ENCODE results near the gene PYGM.
A peak's percentile ranks its signal among the peaks of the same experiment; 100 is the strongest.

The PYGM gene

GRCh38 chr11:64770120-64770519 lies 10.3 kb upstream of the PYGM start:
- H3K27ac ChIP-seq (replicated peaks; ENCODE audit: low read length) = no peak overlapping the region
- H3K18ac ChIP-seq (ENCODE audit: low read length) = no peak overlapping the region
- no peak overlapping the region for H3K4me2 ChIP-seq (ENCODE audit: insufficient read depth, low read length, poor library complexity, severe bottlenecking)
- peaks cover 74 to 99% of the 10 kb centered on the region in 2 donors for H3K36me3 ChIP-seq (replicated peaks in 1 of 2; ENCODE audit: control insufficient read depth in 2 of 2, insufficient read depth in 2 of 2, low read length in 2 of 2)
- H4K91ac ChIP-seq (ENCODE audit: low read depth, low read length, poor library complexity) = no peak overlapping the region
- H2BK120ac ChIP-seq (ENCODE audit: low read depth, low read length) = no peak overlapping the region
- no peak overlapping the region for H3K14ac ChIP-seq (ENCODE audit: low read length)
- H2AFZ ChIP-seq (ENCODE audit: low read length) = no peak overlapping the region
- no peak overlapping the region for H2BK5ac ChIP-seq (ENCODE audit: low read length)
- H3K23ac ChIP-seq (ENCODE audit: low read depth, low read length, poor library complexity) = no peak overlapping the region
- H2AK5ac ChIP-seq (ENCODE audit: low read depth, low read length) = no peak overlapping the region
- H2BK15ac ChIP-seq (ENCODE audit: low read length) = no peak overlapping the region
- no peak overlapping the region for H3K9ac ChIP-seq (ENCODE audit: low read depth, low read length, poor library complexity)
- peaks cover 17% of the 10 kb centered on the region for H3K79me1 ChIP-seq (ENCODE audit: low read depth, low read length)
- H2BK12ac ChIP-seq (ENCODE audit: low read length) = no peak overlapping the region
- no CpG with 5 or more reads among the region's 12 CpGs for WGBS, 2 donors (ENCODE audit: extremely low coverage in 2 of 2, insufficient read length in 2 of 2, insufficient replicate concordance in 1 of 2)
- H3K27me3 ChIP-seq (ENCODE audit: control insufficient read depth in 3 of 3, insufficient read depth in 3 of 3, low read depth in 1 of 3, low read length in 3 of 3) = no peaks in the 10 kb centered on the region
- no peak overlapping the region for H3K4ac ChIP-seq (ENCODE audit: low read length)
- no peak for DNase-seq (ENCODE audit: low spot score)
- H3K4me3 ChIP-seq (ENCODE audit: low read length in 2 of 2) = no peak overlapping the region
- H3K9me3 ChIP-seq (replicated peaks in 1 of 2; ENCODE audit: control insufficient read depth in 2 of 2, insufficient read depth in 1 of 2, low read depth in 1 of 2, low read length in 2 of 2) = no peaks in the 10 kb centered on the region
- H4K8ac ChIP-seq (ENCODE audit: low read depth, low read length) = no peak overlapping the region
- H3K4me1 ChIP-seq (ENCODE audit: control insufficient read depth in 2 of 2, insufficient read depth in 1 of 2, low read depth in 1 of 2, low read length in 2 of 2) = peaks cover 2 to 4% of the 10 kb centered on the region in 2 donors

GRCh38 chr11:64769283-64769682 lies 9.5 kb upstream of the PYGM start:
- no peaks in the 10 kb centered on the region for H3K27me3 ChIP-seq (ENCODE audit: control insufficient read depth in 3 of 3, insufficient read depth in 3 of 3, low read depth in 1 of 3, low read length in 3 of 3)
- peaks cover 16% of the 10 kb centered on the region for H3K79me1 ChIP-seq (ENCODE audit: low read depth, low read length)
- H3K4ac ChIP-seq (ENCODE audit: low read length) = no peak overlapping the region
- no peak overlapping the region for H4K91ac ChIP-seq (ENCODE audit: low read depth, low read length, poor library complexity)
- H2BK12ac ChIP-seq (ENCODE audit: low read length) = no peak overlapping the region
- no peak overlapping the region for H3K4me3 ChIP-seq (ENCODE audit: low read length in 2 of 2)
- no peak overlapping the region for H2BK15ac ChIP-seq (ENCODE audit: low read length)
- H3K4me1 ChIP-seq (ENCODE audit: control insufficient read depth in 2 of 2, insufficient read depth in 1 of 2, low read depth in 1 of 2, low read length in 2 of 2) = peaks cover 8 to 11% of the 10 kb centered on the region in 2 donors
- WGBS, 2 donors (ENCODE audit: extremely low coverage in 2 of 2, insufficient read length in 2 of 2, insufficient replicate concordance in 1 of 2) = no CpG with 5 or more reads among the region's 6 CpGs
- no peak overlapping the region for H3K4me2 ChIP-seq (ENCODE audit: insufficient read depth, low read length, poor library complexity, severe bottlenecking)
- no peak for DNase-seq (ENCODE audit: low spot score)
- H2AK5ac ChIP-seq (ENCODE audit: low read depth, low read length) = no peak overlapping the region
- H3K18ac ChIP-seq (ENCODE audit: low read length) = no peak overlapping the region
- H3K36me3 ChIP-seq (replicated peaks in 1 of 2; ENCODE audit: control insufficient read depth in 2 of 2, insufficient read depth in 2 of 2, low read length in 2 of 2) = peaks cover 74 to 99% of the 10 kb centered on the region in 2 donors
- no peak overlapping the region for H2BK5ac ChIP-seq (ENCODE audit: low read length)
- H3K14ac ChIP-seq (ENCODE audit: low read length) = no peak overlapping the region
- no peak overlapping the region for H2BK120ac ChIP-seq (ENCODE audit: low read depth, low read length)
- no peak overlapping the region for H3K9ac ChIP-seq (ENCODE audit: low read depth, low read length, poor library complexity)
- no peak overlapping the region for H4K8ac ChIP-seq (ENCODE audit: low read depth, low read length)
- no peak overlapping the region for H3K27ac ChIP-seq (replicated peaks; ENCODE audit: low read length)
- H2AFZ ChIP-seq (ENCODE audit: low read length) = no peak overlapping the region
- no peaks in the 10 kb centered on the region for H3K9me3 ChIP-seq (replicated peaks in 1 of 2; ENCODE audit: control insufficient read depth in 2 of 2, insufficient read depth in 1 of 2, low read depth in 1 of 2, low read length in 2 of 2)
- H3K23ac ChIP-seq (ENCODE audit: low read depth, low read length, poor library complexity) = no peak overlapping the region

GRCh38 chr11:64768300-64768694 lies 8.5 kb upstream of the PYGM start:
- no peaks in the 10 kb centered on the region for H3K9me3 ChIP-seq (replicated peaks in 1 of 2; ENCODE audit: control insufficient read depth in 2 of 2, insufficient read depth in 1 of 2, low read depth in 1 of 2, low read length in 2 of 2)
- no peak overlapping the region for H2BK5ac ChIP-seq (ENCODE audit: low read length)
- H3K27ac ChIP-seq (replicated peaks; ENCODE audit: low read length) = no peak overlapping the region
- no peak overlapping the region for H3K14ac ChIP-seq (ENCODE audit: low read length)
- H2AK5ac ChIP-seq (ENCODE audit: low read depth, low read length) = no peak overlapping the region
- no peak overlapping the region for H2AFZ ChIP-seq (ENCODE audit: low read length)
- H3K4me3 ChIP-seq (ENCODE audit: low read length in 2 of 2) = no peak overlapping the region
- H3K18ac ChIP-seq (ENCODE audit: low read length) = no peak overlapping the region
- no peak overlapping the region for H3K4ac ChIP-seq (ENCODE audit: low read length)
- peaks cover 75 to 99% of the 10 kb centered on the region in 2 donors for H3K36me3 ChIP-seq (replicated peaks in 1 of 2; ENCODE audit: control insufficient read depth in 2 of 2, insufficient read depth in 2 of 2, low read length in 2 of 2)
- no peak overlapping the region for H4K8ac ChIP-seq (ENCODE audit: low read depth, low read length)
- no peak overlapping the region for H4K91ac ChIP-seq (ENCODE audit: low read depth, low read length, poor library complexity)
- no peak overlapping the region for H3K9ac ChIP-seq (ENCODE audit: low read depth, low read length, poor library complexity)
- H2BK12ac ChIP-seq (ENCODE audit: low read length) = no peak overlapping the region
- peaks cover 17% of the 10 kb centered on the region for H3K79me1 ChIP-seq (ENCODE audit: low read depth, low read length)
- no peak overlapping the region for H3K23ac ChIP-seq (ENCODE audit: low read depth, low read length, poor library complexity)
- H3K27me3 ChIP-seq (ENCODE audit: control insufficient read depth in 3 of 3, insufficient read depth in 3 of 3, low read depth in 1 of 3, low read length in 3 of 3) = no peaks in the 10 kb centered on the region
- no peak overlapping the region for H2BK15ac ChIP-seq (ENCODE audit: low read length)
- no peak for DNase-seq (ENCODE audit: low spot score)
- H3K4me1 ChIP-seq (ENCODE audit: control insufficient read depth in 2 of 2, insufficient read depth in 1 of 2, low read depth in 1 of 2, low read length in 2 of 2) = peaks cover 18 to 20% of the 10 kb centered on the region in 2 donors
- H2BK120ac ChIP-seq (ENCODE audit: low read depth, low read length) = no peak overlapping the region
- no CpG with 5 or more reads among the region's 6 CpGs for WGBS, 2 donors (ENCODE audit: extremely low coverage in 2 of 2, insufficient read length in 2 of 2, insufficient replicate concordance in 1 of 2)
- no peak overlapping the region for H3K4me2 ChIP-seq (ENCODE audit: insufficient read depth, low read length, poor library complexity, severe bottlenecking)

- no CpG with 5 or more reads among the region's 19 CpGs for WGBS, 2 donors (ENCODE audit: extremely low coverage in 2 of 2, insufficient read length in 2 of 2, insufficient replicate concordance in 1 of 2)
These were observed 7.8 kb upstream of the PYGM start for GRCh38 chr11:64767344-64768299.

More at GRCh38 chr11:64767344-64768299, 7.8 kb upstream of the PYGM start:
- H4K91ac ChIP-seq (ENCODE audit: low read depth, low read length, poor library complexity) = no peak overlapping the region
- no peak overlapping the region for H3K4ac ChIP-seq (ENCODE audit: low read length)
- H3K4me2 ChIP-seq (ENCODE audit: insufficient read depth, low read length, poor library complexity, severe bottlenecking) = no peak overlapping the region
- H2BK120ac ChIP-seq (ENCODE audit: low read depth, low read length) = no peak overlapping the region
- H3K27ac ChIP-seq (replicated peaks; ENCODE audit: low read length) = no peak overlapping the region
- H2BK15ac ChIP-seq (ENCODE audit: low read length) = no peak overlapping the region
- peaks cover 17% of the 10 kb centered on the region for H3K79me1 ChIP-seq (ENCODE audit: low read depth, low read length)
- no peak overlapping the region for H2AK5ac ChIP-seq (ENCODE audit: low read depth, low read length)
- no peak overlapping the region for H3K9ac ChIP-seq (ENCODE audit: low read depth, low read length, poor library complexity)
- no peak overlapping the region for H3K23ac ChIP-seq (ENCODE audit: low read depth, low read length, poor library complexity)
- H3K18ac ChIP-seq (ENCODE audit: low read length) = no peak overlapping the region
- H2BK12ac ChIP-seq (ENCODE audit: low read length) = no peak overlapping the region
- H3K4me3 ChIP-seq (ENCODE audit: low read length in 2 of 2) = no peak overlapping the region
- peaks cover 75 to 99% of the 10 kb centered on the region in 2 donors for H3K36me3 ChIP-seq (replicated peaks in 1 of 2; ENCODE audit: control insufficient read depth in 2 of 2, insufficient read depth in 2 of 2, low read length in 2 of 2)
- H3K4me1 ChIP-seq (ENCODE audit: control insufficient read depth in 2 of 2, insufficient read depth in 1 of 2, low read depth in 1 of 2, low read length in 2 of 2) = peaks cover 22 to 27% of the 10 kb centered on the region in 2 donors
- no peaks in the 10 kb centered on the region for H3K9me3 ChIP-seq (replicated peaks in 1 of 2; ENCODE audit: control insufficient read depth in 2 of 2, insufficient read depth in 1 of 2, low read depth in 1 of 2, low read length in 2 of 2)
- no peak overlapping the region for H4K8ac ChIP-seq (ENCODE audit: low read depth, low read length)
- H2AFZ ChIP-seq (ENCODE audit: low read length) = no peak overlapping the region
- H2BK5ac ChIP-seq (ENCODE audit: low read length) = no peak overlapping the region
- peak; percentile 60 for DNase-seq (ENCODE audit: low spot score)
- no peak overlapping the region for H3K14ac ChIP-seq (ENCODE audit: low read length)
- no peaks in the 10 kb centered on the region for H3K27me3 ChIP-seq (ENCODE audit: control insufficient read depth in 3 of 3, insufficient read depth in 3 of 3, low read depth in 1 of 3, low read length in 3 of 3)
